Astrocyte (in vitro differentiated cells and primary cell): ENCODE results near the gene RPS6KB2. TPM values are rescaled to one million over a fixed set of nuclear protein-coding genes. Genes with fewer than 3 reads are reported as not detected.
A peak's percentile ranks its signal among the peaks of the same experiment; 100 is the strongest.
"Not testable (repeated sequence)": the region's sequence is repeated elsewhere in the genome, so short reads cannot be mapped to it uniquely, and the experiment has no call there.

Source experiments
- DNase-seq: peaks from one replicate; pipeline ENCODE4 v3.0.0-alpha.2; 2010; ENCODE audit warnings: low read depth
- FAIRE-seq: peaks from 2 replicates; lab custom pipeline; 2011; peaks lifted over from hg19 to GRCh38; lab: Jason Lieb, UNC
- H2AFZ ChIP-seq: 2 replicates; pipeline ENCODE4 v1.6.0; 2012; ENCODE audit warnings: low read depth, low read length, inconsistent platforms
- H3K27ac ChIP-seq: 2 replicates; pipeline ENCODE4 v1.5.1; 2011; ENCODE audit warnings: low read depth, low read length, inconsistent platforms
- H3K27me3 ChIP-seq: 2 replicates; pipeline ENCODE4 v1.6.0; 2011; ENCODE audit warnings: low read length, inconsistent platforms; ENCODE audit not compliant: insufficient read depth
- H3K36me3 ChIP-seq: 2 replicates; pipeline ENCODE4 v1.5.1; 2011; ENCODE audit warnings: low read length, inconsistent platforms; ENCODE audit not compliant: insufficient read depth
- H3K4me1 ChIP-seq: 2 replicates; pipeline ENCODE4 v1.5.1; 2011; ENCODE audit warnings: low read length, inconsistent platforms; ENCODE audit not compliant: insufficient read depth
- H3K4me2 ChIP-seq: 2 replicates; pipeline ENCODE4 v1.6.0; 2012; ENCODE audit warnings: low read length, inconsistent platforms
- H3K4me3 ChIP-seq: 2 replicates; pipeline ENCODE4 v1.5.1; 2011; ENCODE audit warnings: low read depth, mild to moderate bottlenecking, low read length, inconsistent platforms; ENCODE audit not compliant: insufficient read depth
- H3K79me2 ChIP-seq: 2 replicates; pipeline ENCODE4 v1.6.0; 2012; ENCODE audit warnings: mild to moderate bottlenecking, low read length, inconsistent platforms; ENCODE audit not compliant: insufficient read depth
- H3K9ac ChIP-seq: 2 replicates; pipeline ENCODE4 v1.6.0; 2012; ENCODE audit warnings: mild to moderate bottlenecking, low read length, inconsistent platforms
- H3K9me3 ChIP-seq: 2 replicates; pipeline ENCODE4 v1.5.1; 2012; ENCODE audit warnings: low read depth, mild to moderate bottlenecking, low read length, inconsistent platforms; ENCODE audit not compliant: insufficient read depth
- H4K20me1 ChIP-seq: 2 replicates; pipeline ENCODE4 v1.6.0; 2012; ENCODE audit warnings: low read length, inconsistent platforms; ENCODE audit not compliant: insufficient read depth
- H3K27ac Mint-ChIP-seq: one replicate; pipeline ENCODE4 v1.8.0; 2021; ENCODE audit warnings: mild to moderate bottlenecking, mixed read lengths; ENCODE audit not compliant: unreplicated experiment
- H3K27me3 Mint-ChIP-seq: one replicate; pipeline ENCODE4 v1.8.0; 2021; ENCODE audit warnings: low read depth, mixed read lengths; ENCODE audit not compliant: unreplicated experiment
- H3K36me3 Mint-ChIP-seq: one replicate; pipeline ENCODE4 v1.8.0; 2021; ENCODE audit warnings: low read depth, mixed read lengths; ENCODE audit not compliant: unreplicated experiment
- H3K4me1 Mint-ChIP-seq: one replicate; pipeline ENCODE4 v1.8.0; 2021; ENCODE audit warnings: low read depth, mixed read lengths; ENCODE audit not compliant: unreplicated experiment
- H3K4me3 Mint-ChIP-seq: one replicate; pipeline ENCODE4 v1.8.0; 2021; ENCODE audit warnings: mild to moderate bottlenecking, moderate library complexity, mixed read lengths; ENCODE audit not compliant: unreplicated experiment
- H3K9me3 Mint-ChIP-seq: one replicate; pipeline ENCODE4 v1.8.0; 2021; ENCODE audit warnings: mild to moderate bottlenecking, mixed read lengths; ENCODE audit not compliant: unreplicated experiment
- EZH2 ChIP-seq: IDR thresholded peaks from 2 replicates; pipeline ENCODE4 v1.6.1; 2012; ENCODE audit warnings: mild to moderate bottlenecking, low read length, inconsistent platforms; ENCODE audit not compliant: insufficient read depth
- total RNA-seq: library from RNA; stranded (reverse); gene quantifications from 2 replicates; pipeline ENCODE4 v1.2.1, GENCODE V29; 2021
- TF ChIP-seq, protein P1 (sequence below): IDR thresholded peaks from 2 replicates; pipeline ENCODE4 v1.5.1; 2011; ENCODE audit warnings: low read depth, mild to moderate bottlenecking, inconsistent platforms, low read length, moderate library complexity; ENCODE audit not compliant: insufficient read depth

The RPS6KB2 gene
- total RNA-seq, 1 donor from 2014 or later, result 52.9 TPM

DNA sequence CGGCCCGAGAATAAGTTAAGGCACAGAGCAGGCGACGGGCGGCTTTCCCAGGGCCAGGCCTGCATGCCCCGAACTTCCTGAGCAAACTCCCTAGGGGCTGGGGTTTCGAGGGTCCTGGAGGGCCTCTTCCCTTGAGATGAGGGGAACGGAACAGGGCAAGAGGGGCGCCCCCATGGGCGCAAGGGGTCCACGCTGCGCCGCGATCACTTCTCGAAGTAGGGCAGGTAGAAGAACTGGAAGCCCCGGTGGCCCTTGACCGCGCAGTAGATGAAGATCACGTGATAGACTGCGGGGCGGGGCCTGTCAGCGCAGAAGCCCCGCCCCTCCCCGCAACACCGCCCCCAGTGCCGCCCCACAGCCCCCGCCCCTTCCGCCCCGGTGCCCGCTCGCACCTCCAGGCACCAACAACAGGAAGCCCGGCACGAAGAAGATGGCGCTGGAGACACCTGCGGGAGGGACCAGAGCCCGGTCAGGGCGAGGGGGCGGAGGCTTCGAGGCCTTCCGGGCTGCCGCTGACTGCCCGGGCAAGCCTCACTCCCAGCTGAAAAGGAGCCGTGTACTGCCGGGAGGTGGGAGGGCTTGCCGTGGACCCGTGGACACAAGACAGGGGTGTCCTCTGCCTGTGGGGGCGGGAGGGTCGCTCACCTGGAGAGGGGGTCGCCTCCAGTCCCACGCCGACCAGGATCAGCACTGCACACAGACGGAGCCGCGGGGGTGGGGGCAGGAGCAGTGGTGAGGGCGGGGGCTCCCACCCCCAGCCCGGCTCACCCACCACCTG is 36.3 kb downstream of the RPS6KB2 start:
- Mint-ChIP-seq H3K36me3 (peaks cover 5% of the 10 kb centered on the region), H3K27me3 (no peaks in the 10 kb centered on the region), H3K9me3 (no peaks in the 10 kb centered on the region), H3K4me1 (peaks cover 4% of the 10 kb centered on the region), H3K27ac (peak overlapping the region; percentile 18), H3K4me3 (peak overlapping the region; percentile 77)
- H2AFZ ChIP-seq, result peak overlapping the region; percentile 72
- peaks cover 9% of the 10 kb centered on the region for H3K79me2 ChIP-seq
- no peaks in the 10 kb centered on the region for H3K9me3 ChIP-seq
- H3K27me3 ChIP-seq, result peaks cover 2% of the 10 kb centered on the region
- peaks cover 16% of the 10 kb centered on the region for H3K4me1 ChIP-seq
- H3K27ac ChIP-seq, result peak overlapping the region; percentile 40
- peak overlapping the region; percentile 84 for H3K9ac ChIP-seq
- FAIRE-seq, result no peak
- TF ChIP-seq, protein P1, sequence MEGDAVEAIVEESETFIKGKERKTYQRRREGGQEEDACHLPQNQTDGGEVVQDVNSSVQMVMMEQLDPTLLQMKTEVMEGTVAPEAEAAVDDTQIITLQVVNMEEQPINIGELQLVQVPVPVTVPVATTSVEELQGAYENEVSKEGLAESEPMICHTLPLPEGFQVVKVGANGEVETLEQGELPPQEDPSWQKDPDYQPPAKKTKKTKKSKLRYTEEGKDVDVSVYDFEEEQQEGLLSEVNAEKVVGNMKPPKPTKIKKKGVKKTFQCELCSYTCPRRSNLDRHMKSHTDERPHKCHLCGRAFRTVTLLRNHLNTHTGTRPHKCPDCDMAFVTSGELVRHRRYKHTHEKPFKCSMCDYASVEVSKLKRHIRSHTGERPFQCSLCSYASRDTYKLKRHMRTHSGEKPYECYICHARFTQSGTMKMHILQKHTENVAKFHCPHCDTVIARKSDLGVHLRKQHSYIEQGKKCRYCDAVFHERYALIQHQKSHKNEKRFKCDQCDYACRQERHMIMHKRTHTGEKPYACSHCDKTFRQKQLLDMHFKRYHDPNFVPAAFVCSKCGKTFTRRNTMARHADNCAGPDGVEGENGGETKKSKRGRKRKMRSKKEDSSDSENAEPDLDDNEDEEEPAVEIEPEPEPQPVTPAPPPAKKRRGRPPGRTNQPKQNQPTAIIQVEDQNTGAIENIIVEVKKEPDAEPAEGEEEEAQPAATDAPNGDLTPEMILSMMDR, result no peak
- TF ChIP-seq EZH2, result no peak
- H4K20me1 ChIP-seq, result no peaks in the 10 kb centered on the region
- peak overlapping the region; percentile 94 for H3K4me2 ChIP-seq
- peak; percentile 38 for DNase-seq
- peak overlapping the region; percentile 70 for H3K4me3 ChIP-seq
- no peaks in the 10 kb centered on the region for H3K36me3 ChIP-seq

DNA sequence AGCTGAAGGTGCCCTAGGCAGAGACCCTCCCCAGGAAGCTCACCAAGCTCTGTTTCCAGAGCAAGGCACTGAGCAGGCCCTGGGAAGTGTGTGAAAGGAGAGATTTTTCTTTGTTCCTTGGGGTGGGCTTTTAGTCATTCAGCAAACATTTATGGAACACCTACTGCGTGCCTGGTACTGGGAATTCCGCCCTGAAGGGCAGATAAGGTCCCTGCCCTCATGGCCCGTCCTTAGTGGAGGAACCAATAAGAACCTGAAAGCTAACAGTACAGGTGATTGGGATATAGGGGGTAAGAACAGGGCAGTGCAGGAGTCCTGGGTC is 36.9 kb downstream of the RPS6KB2 start:
- peaks cover 2% of the 10 kb centered on the region for H3K27me3 ChIP-seq
- H3K36me3 Mint-ChIP-seq, result peaks cover 5% of the 10 kb centered on the region
- H3K4me1 ChIP-seq, result peaks cover 16% of the 10 kb centered on the region
- H2AFZ ChIP-seq, result no peak overlapping the region
- H3K36me3 ChIP-seq, result no peaks in the 10 kb centered on the region
- no peaks in the 10 kb centered on the region for H4K20me1 ChIP-seq
- peak overlapping the region; percentile 70 for H3K4me3 ChIP-seq
- H3K9ac ChIP-seq, result peak overlapping the region; percentile 84
- H3K27ac ChIP-seq, result peak overlapping the region; percentile 40
- peak overlapping the region; percentile 94 for H3K4me2 ChIP-seq
- DNase-seq (no peak), FAIRE-seq (no peak)
- peaks cover 4% of the 10 kb centered on the region for H3K4me1 Mint-ChIP-seq
- no peaks in the 10 kb centered on the region for H3K9me3 Mint-ChIP-seq
- H3K79me2 ChIP-seq, result peaks cover 9% of the 10 kb centered on the region
- H3K27ac Mint-ChIP-seq, result peak overlapping the region; percentile 47
- TF ChIP-seq, protein P1, result no peak
- no peak for TF ChIP-seq EZH2
- no peaks in the 10 kb centered on the region for H3K9me3 ChIP-seq
- no peaks in the 10 kb centered on the region for H3K27me3 Mint-ChIP-seq
- peak overlapping the region; percentile 77 for H3K4me3 Mint-ChIP-seq

DNA sequence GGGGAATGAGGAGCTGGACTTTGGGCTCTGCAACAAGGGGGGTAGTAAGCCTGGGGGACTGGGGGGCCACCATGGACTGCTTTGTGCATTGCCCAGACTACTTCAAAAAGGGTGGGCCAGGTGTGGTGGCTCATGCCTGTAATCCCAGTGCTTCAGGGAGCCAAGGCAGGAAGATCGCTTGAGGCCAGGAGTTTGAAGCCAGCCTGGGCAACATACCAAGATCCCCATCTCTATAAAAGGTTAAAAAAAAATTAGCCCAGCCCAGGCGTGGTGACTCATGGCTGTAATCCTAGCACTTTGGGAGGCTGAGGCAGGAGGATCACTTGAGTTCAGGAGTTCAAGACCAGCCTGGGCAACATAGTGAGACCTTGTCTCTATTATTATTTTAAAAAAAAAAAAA is 37.2 kb downstream of the RPS6KB2 start:
- not testable (repeated sequence) for H3K4me3 ChIP-seq, H3K4me1 Mint-ChIP-seq, H4K20me1 ChIP-seq

More for the DNA sequence above, 37.2 kb downstream of the RPS6KB2 start:
- H3K79me2 ChIP-seq, H3K9me3 Mint-ChIP-seq, H3K36me3 Mint-ChIP-seq, H3K9ac ChIP-seq, DNase-seq, H3K27me3 ChIP-seq, FAIRE-seq, H3K27me3 Mint-ChIP-seq, H2AFZ ChIP-seq, H3K9me3 ChIP-seq, H3K27ac ChIP-seq, H3K36me3 ChIP-seq: not testable (repeated sequence)
- H3K4me1 ChIP-seq, result peaks cover 16% of the 10 kb centered on the region
- peak overlapping the region; percentile 94 for H3K4me2 ChIP-seq
- H3K27ac Mint-ChIP-seq, result peak overlapping the region; percentile 47
- peak overlapping the region; percentile 77 for H3K4me3 Mint-ChIP-seq
